ENCODE results near the gene SFXN5.

Gene SFXN5

DNA sequence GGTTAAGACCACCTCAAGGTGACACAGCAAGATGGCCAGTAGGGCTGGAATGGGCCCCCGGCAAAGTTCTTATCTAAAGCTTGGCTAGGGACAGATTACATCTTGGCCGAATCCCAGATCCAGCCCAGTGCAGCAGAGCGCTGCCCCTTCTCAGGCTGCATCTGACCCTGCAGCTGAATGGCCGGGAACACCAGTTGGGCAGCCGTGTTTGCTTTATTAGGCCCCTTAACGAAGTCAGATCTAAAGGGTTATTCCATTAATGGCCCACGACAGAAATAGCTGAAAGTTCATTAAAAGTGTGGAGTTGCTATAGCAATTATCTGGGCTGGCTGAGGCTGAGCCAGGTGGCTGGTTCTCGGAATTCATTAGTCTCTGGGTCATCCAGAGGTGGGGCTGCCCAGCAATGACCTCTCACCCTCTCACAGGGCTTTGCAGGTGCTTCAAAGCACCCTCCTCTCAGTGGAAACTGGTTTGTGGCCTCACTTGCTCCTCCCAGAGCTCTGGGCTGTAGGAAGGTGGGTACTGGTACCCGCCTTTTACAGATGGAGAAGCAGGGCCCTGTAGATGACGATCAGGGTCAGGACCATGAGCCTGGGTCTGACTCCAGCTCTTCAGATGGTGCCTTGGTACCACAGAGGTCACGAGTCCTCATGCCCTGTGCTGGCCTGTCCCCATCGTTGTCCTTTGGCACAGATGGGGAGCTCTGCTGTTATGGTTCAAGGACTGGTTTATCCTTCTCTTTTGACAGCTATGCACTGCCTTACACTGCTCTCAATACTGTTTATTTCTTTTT is 85.4 kb downstream of the SFXN5 start:
- H3K27me3 ChIP-seq (ENCODE audit: control insufficient read depth, insufficient read depth, low read length): no peaks in the 10 kb centered on the region
- H3K4me3 ChIP-seq (ENCODE audit: low read length): no peak overlapping the region
- no peaks in the 10 kb centered on the region for H3K4me1 ChIP-seq (ENCODE audit: control insufficient read depth, insufficient read depth, low read length)
- no peak overlapping the region for H3K9ac ChIP-seq (ENCODE audit: low read length)
- no peak overlapping the region for H3K27ac ChIP-seq (ENCODE audit: low read depth, low read length)
- H3K36me3 ChIP-seq (ENCODE audit: control insufficient read depth, insufficient read depth, low read length): no peaks in the 10 kb centered on the region

DNA sequence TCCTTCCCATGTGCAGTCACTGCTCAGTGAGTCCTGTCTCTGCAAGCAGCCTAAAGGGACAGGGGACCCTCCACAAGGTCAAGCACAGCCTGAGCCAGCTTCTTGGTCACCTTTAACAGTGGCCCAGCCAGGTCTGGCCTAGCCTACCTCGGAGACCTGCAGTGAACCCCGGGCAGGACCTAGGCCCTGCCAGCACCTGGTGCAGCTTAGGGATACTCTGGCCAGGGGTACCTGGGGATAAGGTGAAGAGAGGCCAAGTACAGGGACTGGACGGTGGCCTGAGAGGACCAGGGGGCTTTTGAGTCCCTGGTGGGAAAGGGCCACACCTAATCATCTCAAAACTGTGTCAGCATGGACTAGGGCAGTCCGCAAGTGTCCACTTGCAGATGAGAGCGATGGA is 86.4 kb downstream of the SFXN5 start:
- Histone ChIP-seq H3K27ac (ENCODE audit: low read depth, low read length) (no peak overlapping the region), H3K27me3 (ENCODE audit: control insufficient read depth, insufficient read depth, low read length) (no peaks in the 10 kb centered on the region), H3K9ac (ENCODE audit: low read length) (no peak overlapping the region), H3K4me3 (ENCODE audit: low read length) (no peak overlapping the region), H3K4me1 (ENCODE audit: control insufficient read depth, insufficient read depth, low read length) (no peaks in the 10 kb centered on the region), H3K36me3 (ENCODE audit: control insufficient read depth, insufficient read depth, low read length) (no peaks in the 10 kb centered on the region)

DNA sequence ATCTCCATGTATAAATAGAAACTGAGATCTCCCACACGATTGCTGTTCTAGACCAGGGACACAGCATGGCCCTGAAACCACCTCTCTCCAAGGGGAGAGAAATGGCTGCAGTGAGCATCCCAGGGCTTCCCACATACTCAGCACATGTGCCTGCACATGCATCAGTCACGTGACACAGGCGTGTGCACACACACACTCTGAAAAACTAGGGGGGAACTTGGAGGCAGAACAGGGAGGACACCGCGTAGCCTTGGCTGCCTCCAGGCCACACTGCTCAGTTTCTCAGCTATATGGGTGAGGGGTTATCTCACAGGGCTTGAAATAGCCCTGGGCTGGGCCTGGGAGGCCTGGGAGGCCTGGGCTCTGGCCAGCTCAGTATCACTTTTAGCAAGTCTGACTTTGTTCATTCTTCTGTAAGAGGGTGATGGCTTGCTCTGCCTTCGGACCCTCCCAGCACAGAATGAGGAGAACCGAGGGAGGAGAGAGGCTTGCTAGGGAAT is 87.3 kb downstream of the SFXN5 start:
- Histone ChIP-seq H3K4me1 (ENCODE audit: control insufficient read depth, insufficient read depth, low read length) (no peaks in the 10 kb centered on the region), H3K27ac (ENCODE audit: low read depth, low read length) (no peak overlapping the region), H3K27me3 (ENCODE audit: control insufficient read depth, insufficient read depth, low read length) (no peaks in the 10 kb centered on the region), H3K9ac (ENCODE audit: low read length) (no peak overlapping the region), H3K4me3 (ENCODE audit: low read length) (no peak overlapping the region), H3K36me3 (ENCODE audit: control insufficient read depth, insufficient read depth, low read length) (no peaks in the 10 kb centered on the region)

DNA sequence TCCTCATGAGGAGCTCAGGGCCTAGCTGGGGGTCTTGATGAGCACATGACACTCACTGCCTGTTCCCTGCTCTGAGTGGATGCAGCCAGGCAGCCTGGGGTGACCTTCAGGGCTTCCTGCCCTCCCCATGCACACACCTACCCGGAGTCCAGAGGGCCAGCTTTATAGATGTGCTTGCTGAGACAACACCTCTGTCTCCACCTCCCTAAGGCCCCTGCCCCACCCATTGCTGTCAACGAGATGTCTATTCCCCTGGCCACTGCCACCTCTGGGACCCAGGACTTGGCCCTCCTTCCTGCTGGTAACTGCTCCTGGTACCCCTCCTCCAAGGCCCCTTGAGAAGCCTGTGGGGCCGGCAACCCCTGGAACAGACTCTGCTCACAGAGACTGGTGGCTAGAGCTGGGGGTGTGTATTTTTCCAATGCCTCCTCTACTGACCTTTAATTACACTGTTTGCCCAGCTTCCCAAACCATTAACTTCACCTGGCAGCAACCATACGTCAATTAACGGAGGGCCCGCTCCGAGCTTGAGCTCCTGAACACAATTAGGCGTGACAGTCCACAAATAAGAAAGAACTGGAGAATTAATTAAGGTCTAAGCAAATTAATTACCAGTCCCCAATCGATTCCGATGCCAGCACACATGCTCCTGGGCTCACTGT is 87.9 kb downstream of the SFXN5 start:
- H3K27me3 ChIP-seq (ENCODE audit: control insufficient read depth, insufficient read depth, low read length): no peaks in the 10 kb centered on the region
- H3K4me1 ChIP-seq (ENCODE audit: control insufficient read depth, insufficient read depth, low read length): no peaks in the 10 kb centered on the region
- H3K9ac ChIP-seq (ENCODE audit: low read length): no peak overlapping the region
- H3K4me3 ChIP-seq (ENCODE audit: low read length): no peak overlapping the region
- H3K27ac ChIP-seq (ENCODE audit: low read depth, low read length): no peak overlapping the region
- H3K36me3 ChIP-seq (ENCODE audit: control insufficient read depth, insufficient read depth, low read length): no peaks in the 10 kb centered on the region

DNA sequence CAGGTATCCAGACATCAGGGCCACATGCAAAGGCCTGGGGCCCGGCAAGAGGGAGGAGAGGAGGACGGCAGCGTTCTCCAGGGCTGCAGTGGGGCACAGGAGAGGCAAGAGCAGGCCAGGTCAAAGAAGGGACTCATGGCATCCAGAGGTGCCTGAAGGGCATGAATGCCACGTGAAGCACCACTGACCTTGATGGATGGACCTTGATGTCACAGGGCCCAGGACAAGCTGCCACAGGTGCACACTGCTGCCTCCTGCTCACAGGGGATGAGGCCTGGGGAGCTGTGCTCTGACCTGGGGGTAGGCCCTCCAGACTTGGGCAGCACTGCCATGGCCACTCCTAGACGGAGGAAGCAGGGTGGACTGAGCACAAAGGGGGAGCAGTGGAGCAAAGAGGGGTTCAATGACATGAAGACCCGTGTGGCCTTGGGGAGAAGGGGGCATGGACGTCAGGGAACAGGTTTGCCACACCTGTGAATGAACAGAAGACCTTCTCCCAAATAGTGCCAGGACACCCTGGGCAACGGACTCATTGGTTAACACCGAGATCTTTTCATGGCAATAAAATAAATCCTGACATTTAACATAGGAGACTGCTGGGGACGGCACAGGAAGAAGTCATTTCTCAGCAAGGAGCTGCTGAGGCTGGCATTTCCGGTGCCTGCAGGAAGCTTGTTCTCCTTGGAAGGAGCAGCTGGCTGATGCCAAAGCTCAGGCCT is 88.6 kb downstream of the SFXN5 start:
- Histone ChIP-seq H3K27me3 (ENCODE audit: control insufficient read depth, insufficient read depth, low read length) (no peaks in the 10 kb centered on the region), H3K27ac (ENCODE audit: low read depth, low read length) (no peak overlapping the region), H3K4me1 (ENCODE audit: control insufficient read depth, insufficient read depth, low read length) (no peaks in the 10 kb centered on the region), H3K36me3 (ENCODE audit: control insufficient read depth, insufficient read depth, low read length) (no peaks in the 10 kb centered on the region), H3K9ac (ENCODE audit: low read length) (no peak overlapping the region), H3K4me3 (ENCODE audit: low read length) (no peak overlapping the region)

DNA sequence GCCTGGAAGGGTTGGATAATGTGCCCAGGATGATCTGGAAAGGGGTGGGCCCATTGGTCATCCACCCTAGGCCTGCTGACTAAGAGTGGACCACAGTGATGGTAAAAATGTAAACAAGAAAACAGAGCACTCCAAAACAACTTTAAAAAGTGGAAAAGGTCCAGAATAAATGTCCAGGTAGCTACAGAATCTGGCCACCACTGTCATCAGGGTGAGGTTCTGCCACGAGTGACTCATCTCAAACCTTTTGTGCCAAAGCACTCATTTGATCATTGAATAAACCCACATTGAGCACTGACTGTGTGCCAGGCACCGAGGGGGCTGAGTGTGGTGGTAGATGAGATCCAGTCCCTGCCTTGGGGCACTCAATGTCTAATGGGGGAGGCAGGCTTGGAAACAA is 89.3 kb downstream of the SFXN5 start:
- no peaks in the 10 kb centered on the region for H3K36me3 ChIP-seq (ENCODE audit: control insufficient read depth, insufficient read depth, low read length)
- no peak overlapping the region for H3K4me3 ChIP-seq (ENCODE audit: low read length)
- no peak overlapping the region for H3K27ac ChIP-seq (ENCODE audit: low read depth, low read length)
- no peaks in the 10 kb centered on the region for H3K27me3 ChIP-seq (ENCODE audit: control insufficient read depth, insufficient read depth, low read length)
- H3K9ac ChIP-seq (ENCODE audit: low read length): no peak overlapping the region
- H3K4me1 ChIP-seq (ENCODE audit: control insufficient read depth, insufficient read depth, low read length): no peaks in the 10 kb centered on the region

DNA sequence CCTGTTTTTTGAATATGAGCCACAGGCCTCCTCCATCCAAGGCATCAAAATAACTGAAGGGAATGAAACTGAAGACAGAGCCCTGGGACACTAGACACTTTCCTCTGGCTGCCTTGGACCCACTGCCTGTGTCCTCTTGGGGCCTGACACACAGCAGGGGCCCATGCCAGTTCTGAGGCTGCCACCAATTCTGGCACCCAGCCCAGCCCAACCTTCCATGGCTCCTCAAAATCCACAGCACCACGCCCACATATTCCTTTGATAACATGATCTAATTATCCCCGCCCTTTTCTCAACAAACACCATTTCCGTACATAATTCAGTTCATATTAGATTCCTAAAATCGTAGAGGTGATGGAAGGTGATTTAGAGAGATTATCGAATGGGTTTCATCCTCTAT is 90.0 kb downstream of the SFXN5 start:
- Histone ChIP-seq H3K36me3 (ENCODE audit: control insufficient read depth, insufficient read depth, low read length) (no peaks in the 10 kb centered on the region), H3K27me3 (ENCODE audit: control insufficient read depth, insufficient read depth, low read length) (no peaks in the 10 kb centered on the region), H3K27ac (ENCODE audit: low read depth, low read length) (no peak overlapping the region), H3K4me1 (ENCODE audit: control insufficient read depth, insufficient read depth, low read length) (no peaks in the 10 kb centered on the region), H3K9ac (ENCODE audit: low read length) (no peak overlapping the region), H3K4me3 (ENCODE audit: low read length) (no peak overlapping the region)

DNA sequence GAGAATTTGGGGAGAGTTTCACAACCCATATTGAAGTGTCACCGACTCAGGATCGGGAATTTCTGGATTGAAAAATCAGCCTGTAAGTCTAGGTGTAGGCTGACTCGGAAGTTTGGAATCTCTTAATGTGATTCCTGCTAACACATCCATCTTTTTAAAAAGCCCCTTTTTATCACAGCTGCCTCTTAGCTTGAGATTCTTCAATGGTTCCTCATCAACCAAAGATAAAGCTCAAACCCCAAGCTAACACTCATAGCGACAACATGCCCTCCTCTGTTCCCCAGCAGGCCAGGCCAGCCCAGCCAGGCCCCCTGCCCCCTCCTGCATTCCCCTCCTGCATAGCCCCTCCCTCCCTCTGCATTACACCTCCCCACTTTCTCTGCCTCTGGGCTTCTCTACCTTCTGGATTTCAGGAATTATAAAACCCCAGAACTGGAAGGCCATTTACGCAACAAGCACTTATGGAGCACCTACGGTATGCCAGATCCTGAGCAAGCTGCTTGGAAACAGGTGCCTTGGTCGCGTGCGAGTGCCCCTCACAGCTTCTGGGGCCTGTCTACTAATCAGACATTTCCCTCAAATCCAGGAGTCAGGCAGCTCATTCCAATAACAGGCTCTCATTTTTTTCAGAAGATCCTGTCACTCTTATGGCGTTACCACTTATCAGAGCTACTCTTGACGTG is 90.8 kb downstream of the SFXN5 start:
- no peak overlapping the region for H3K9ac ChIP-seq (ENCODE audit: low read length)
- H3K27ac ChIP-seq (ENCODE audit: low read depth, low read length): no peak overlapping the region
- no peaks in the 10 kb centered on the region for H3K27me3 ChIP-seq (ENCODE audit: control insufficient read depth, insufficient read depth, low read length)
- H3K4me1 ChIP-seq (ENCODE audit: control insufficient read depth, insufficient read depth, low read length): no peaks in the 10 kb centered on the region
- no peak overlapping the region for H3K4me3 ChIP-seq (ENCODE audit: low read length)
- H3K36me3 ChIP-seq (ENCODE audit: control insufficient read depth, insufficient read depth, low read length): no peaks in the 10 kb centered on the region

DNA sequence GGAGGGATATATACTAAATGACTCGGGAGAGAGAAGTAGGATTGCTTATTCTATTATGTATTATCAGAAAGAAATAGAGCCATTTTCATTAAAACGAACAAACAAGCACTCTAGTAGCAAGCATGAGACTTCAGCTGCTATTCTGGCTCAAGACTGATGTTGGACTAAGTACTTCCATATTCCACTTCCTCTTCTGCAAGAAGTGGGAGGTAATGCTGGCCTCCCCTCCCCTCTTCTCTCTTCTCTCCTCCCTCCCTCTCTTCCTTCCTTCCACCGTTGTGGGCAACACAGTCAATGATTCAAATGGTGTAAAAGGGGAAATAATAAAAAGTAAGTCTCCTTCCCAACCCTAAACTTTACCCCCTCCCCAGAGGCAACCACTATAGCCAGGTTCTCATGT is 91.6 kb downstream of the SFXN5 start:
- Histone ChIP-seq H3K27me3 (ENCODE audit: control insufficient read depth, insufficient read depth, low read length) (no peaks in the 10 kb centered on the region), H3K4me3 (ENCODE audit: low read length) (no peak overlapping the region), H3K27ac (ENCODE audit: low read depth, low read length) (no peak overlapping the region), H3K36me3 (ENCODE audit: control insufficient read depth, insufficient read depth, low read length) (no peaks in the 10 kb centered on the region), H3K9ac (ENCODE audit: low read length) (no peak overlapping the region), H3K4me1 (ENCODE audit: control insufficient read depth, insufficient read depth, low read length) (no peaks in the 10 kb centered on the region)

DNA sequence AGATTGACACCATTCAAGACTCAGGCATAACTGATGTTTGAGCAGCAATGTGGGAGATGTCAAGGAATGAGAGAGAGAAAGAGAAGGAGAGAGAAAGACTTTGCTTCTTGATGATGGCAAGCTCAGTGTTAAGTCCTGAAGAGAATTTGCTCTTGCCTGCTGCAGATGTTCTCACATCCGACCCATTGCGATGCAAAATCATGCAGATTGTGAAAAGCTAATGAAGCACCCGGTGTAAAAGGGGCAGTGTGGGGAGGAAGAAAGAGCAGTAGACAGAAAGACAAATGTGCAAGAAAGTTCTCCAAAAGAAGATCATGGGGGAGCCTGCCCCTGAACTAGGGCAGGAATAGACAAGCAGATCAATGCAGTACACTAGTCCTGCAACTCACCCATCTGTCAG is 96.5 kb downstream of the SFXN5 start:
- H3K36me3 ChIP-seq (ENCODE audit: control insufficient read depth, insufficient read depth, low read length): peaks cover 2% of the 10 kb centered on the region
- H3K27me3 ChIP-seq (ENCODE audit: control insufficient read depth, insufficient read depth, low read length): no peaks in the 10 kb centered on the region
- no peak overlapping the region for H3K4me3 ChIP-seq (ENCODE audit: low read length)
- H3K9ac ChIP-seq (ENCODE audit: low read length): no peak overlapping the region
- no peaks in the 10 kb centered on the region for H3K4me1 ChIP-seq (ENCODE audit: control insufficient read depth, insufficient read depth, low read length)
- no peak overlapping the region for H3K27ac ChIP-seq (ENCODE audit: low read depth, low read length)

DNA sequence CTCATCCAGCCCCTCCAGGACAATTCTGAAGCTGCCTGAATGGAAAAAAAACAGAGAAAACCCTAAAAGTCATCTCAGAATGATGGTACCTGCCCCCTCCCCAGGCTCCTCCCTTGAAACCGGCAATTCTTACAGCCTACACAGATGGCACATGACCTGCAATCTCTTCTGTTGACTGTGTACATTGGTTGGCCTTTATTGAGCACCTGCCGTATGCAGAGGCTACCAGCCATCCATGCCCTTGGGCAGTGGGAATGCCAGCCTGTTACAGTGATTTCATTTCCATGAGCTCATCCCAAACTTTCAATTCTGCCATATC is 97.1 kb downstream of the SFXN5 start:
- Histone ChIP-seq H3K36me3 (ENCODE audit: control insufficient read depth, insufficient read depth, low read length) (peaks cover 2% of the 10 kb centered on the region), H3K9ac (ENCODE audit: low read length) (no peak overlapping the region), H3K27me3 (ENCODE audit: control insufficient read depth, insufficient read depth, low read length) (no peaks in the 10 kb centered on the region), H3K27ac (ENCODE audit: low read depth, low read length) (no peak overlapping the region), H3K4me1 (ENCODE audit: control insufficient read depth, insufficient read depth, low read length) (no peaks in the 10 kb centered on the region), H3K4me3 (ENCODE audit: low read length) (no peak overlapping the region)
